Hematopoietic multipotent progenitor cell treated with erythropoietin and hydrocortisone succinate and interleukin-3 and kit ligand, for 15 days (in vitro differentiated cells): ENCODE data around the gene CNNM1.

Experiments
- DNase-seq: peaks from one replicate; pipeline ENCODE4 v3.0.0-alpha.2; 2015; ENCODE audit warnings: low spot score

Gene CNNM1

GRCh38 chr10:99329304-99329553 lies at the start of gene CNNM1:
CNNM1 (plus strand) TSS chr10:99329356; CDS start chr10:99329388, 32 bp downstream.
- no peak for DNase-seq

DNA sequence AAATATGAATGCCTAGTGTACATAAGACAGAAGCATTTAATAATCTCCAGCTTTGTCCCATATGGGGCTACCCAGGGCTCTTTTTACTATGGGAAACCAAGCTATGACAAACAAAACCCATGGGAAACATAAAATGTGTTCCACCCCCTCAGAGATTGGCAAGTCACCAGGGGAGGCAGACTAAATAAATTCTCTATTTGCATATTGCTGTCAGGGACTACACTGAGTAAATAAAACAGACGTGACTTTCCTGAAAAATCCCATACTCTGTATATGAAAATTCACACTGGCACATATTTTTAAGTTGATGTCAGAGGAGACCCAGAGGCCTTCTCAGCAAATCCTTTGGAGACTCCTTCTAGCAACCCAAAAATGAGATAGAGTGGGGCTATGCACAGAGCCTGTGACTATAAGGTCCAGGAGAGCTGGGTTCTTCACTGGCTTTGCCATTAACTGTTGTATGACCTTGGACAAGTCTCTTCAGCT lies 49.5 kb upstream of the CNNM1 start:
- no peak for DNase-seq

DNA sequence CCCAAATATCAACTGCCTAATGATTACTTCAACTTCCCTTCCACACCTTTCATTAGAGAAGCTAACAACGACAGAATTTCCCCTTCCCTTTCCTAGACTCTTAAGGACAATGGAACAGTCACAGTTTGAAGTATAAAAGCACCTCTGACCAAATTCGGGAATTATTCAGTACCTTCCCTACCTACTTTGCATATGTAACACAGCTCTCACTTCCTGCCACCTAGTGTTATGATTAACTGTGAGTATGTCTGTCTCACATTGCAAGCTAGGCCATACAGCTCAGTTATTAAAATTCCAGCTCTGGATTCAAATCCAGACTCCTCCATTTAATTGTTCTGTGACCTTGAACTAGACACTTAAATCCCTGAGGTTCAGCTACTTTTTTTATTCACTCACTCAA lies 48.7 kb upstream of the CNNM1 start:
- DNase-seq: no peak

- no peak for DNase-seq
These were observed 43.3 kb upstream of the CNNM1 start for GRCh38 chr10:99285881-99286280.

- no peak for DNase-seq
These were observed 38.9 kb upstream of the CNNM1 start for GRCh38 chr10:99290306-99290705.

DNA sequence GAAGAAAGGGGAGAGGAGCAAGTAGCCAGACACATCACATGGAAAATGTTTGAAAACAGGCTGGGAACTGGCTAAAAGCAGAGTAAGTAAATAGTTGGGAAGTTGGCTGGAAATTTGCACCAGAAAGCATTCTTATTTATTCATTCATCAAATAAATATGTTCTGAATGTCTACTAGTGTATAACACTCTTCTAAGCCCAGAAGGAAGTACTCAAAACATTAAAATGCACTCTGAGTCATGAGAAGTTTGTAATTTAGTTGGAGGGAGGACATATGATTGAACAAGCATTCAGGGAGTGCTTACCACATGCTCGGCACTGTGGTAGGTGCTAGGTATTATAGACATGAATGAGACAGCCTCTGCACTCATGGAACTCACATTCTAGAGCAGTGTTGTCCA lies 37.0 kb upstream of the CNNM1 start:
- no peak for DNase-seq

DNA sequence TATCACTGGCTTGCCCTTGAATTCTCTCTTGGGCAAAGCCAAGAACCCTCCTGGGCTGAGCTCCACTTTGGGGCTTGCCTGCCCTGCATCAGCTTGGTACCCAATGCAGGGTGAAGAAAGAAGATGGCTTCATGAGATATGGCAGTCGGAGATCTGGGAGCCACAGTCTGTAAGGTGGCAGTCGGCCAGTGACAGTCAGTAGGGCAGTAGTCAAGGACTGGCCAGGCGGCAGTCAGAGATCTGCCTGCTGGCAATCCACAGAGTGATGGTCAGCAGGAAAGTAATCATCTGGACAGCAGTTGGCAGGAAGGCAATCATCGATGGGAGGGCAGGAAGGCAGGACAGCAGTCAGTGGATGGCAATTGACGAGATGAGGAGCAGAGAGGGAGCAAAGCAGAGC lies 32.6 kb upstream of the CNNM1 start:
- no peak for DNase-seq

GRCh38 chr10:99297033-99297432 lies 32.1 kb upstream of the CNNM1 start:
- no peak for DNase-seq

- DNase-seq: no peak
These were observed 25.0 kb upstream of the CNNM1 start for GRCh38 chr10:99303899-99304861.

- no peak for DNase-seq
These were observed 24.3 kb upstream of the CNNM1 start for GRCh38 chr10:99304862-99305229.

- no peak for DNase-seq
These were observed 16.7 kb upstream of the CNNM1 start for GRCh38 chr10:99312501-99312900.

DNA sequence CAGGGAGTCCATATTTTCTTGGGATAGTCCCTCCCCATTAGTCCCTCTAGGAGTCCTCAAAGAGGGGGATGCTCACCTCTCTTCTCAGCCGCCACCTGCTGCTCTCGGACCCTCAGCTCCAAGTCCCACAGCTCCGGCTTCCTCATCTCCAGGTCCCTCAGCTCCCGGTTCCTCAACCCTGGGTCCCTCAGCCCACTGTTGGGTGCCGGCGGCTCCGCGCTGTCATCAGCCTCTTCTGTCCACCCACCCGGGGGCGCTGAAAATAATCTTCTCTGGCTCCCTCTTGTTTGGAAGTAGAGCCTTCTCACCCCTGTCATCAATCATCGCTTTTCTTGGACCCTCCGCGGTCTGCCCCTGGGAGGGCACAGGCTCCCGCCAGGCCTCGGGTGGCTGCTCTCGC lies 13.3 kb upstream of the CNNM1 start:
- DNase-seq: no peak

DNA sequence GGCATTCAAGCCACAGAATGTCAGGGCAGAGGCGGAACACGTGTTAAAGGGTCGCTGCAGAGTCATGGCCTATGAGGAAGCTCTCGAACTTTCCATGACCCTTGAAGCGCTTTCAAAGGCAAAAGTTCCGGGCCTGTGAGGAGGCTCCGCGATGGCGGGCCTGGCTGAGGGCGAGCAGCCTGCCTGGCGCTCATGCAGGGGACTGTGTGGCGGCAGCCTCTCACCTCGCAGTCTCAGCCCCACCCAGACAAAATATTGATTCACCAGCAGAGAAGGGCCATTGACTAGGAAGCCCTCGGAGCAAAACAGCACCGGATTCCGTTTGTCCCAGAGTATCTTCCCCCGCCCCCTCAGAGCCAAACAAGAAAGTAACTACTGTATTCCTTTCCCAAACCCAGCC lies 12.8 kb upstream of the CNNM1 start:
- DNase-seq: no peak

GRCh38 chr10:99318048-99318447 lies 11.1 kb upstream of the CNNM1 start:
- no peak for DNase-seq

- no peak for DNase-seq
These were observed 10.7 kb upstream of the CNNM1 start for GRCh38 chr10:99318475-99318874.

DNA sequence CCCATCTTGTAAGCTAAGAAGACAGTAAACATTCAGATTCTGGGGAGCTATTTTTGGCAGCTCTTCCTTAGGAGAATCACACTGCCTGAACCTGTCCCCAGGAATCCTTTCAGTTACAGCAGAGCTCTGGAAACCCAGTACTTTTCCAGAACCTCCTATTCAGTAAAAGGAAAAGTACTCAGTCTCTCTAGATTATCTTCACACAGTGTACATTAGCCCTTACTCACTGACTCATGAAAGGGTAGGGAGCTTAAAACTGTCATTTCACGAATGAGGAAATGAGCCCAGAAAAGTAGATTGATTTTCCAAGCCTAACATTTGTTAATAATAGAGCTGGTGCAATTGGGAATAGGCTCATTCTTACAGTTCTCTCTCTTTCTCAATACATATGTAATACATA lies 3.9 kb upstream of the CNNM1 start:
- no peak for DNase-seq

DNA sequence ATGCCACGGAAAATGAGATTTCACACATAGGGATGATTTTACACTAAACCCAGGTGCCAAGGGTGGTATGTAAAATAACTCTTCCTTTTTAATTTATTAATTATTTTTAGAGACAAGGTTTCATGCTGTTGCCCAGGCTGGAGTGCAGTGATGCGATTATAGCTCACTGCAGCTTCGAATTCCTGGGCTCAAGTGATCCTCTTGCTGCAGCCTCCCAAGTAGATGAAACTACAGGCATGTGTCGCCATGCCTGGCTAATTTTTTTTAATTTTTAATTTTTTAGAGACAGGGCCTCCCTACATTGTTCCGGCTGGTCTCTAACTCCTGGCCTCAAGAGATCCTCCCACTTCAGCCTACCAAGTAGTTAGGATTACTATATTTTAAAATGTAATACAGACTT lies 2.3 kb upstream of the CNNM1 start:
- DNase-seq: no peak

DNA sequence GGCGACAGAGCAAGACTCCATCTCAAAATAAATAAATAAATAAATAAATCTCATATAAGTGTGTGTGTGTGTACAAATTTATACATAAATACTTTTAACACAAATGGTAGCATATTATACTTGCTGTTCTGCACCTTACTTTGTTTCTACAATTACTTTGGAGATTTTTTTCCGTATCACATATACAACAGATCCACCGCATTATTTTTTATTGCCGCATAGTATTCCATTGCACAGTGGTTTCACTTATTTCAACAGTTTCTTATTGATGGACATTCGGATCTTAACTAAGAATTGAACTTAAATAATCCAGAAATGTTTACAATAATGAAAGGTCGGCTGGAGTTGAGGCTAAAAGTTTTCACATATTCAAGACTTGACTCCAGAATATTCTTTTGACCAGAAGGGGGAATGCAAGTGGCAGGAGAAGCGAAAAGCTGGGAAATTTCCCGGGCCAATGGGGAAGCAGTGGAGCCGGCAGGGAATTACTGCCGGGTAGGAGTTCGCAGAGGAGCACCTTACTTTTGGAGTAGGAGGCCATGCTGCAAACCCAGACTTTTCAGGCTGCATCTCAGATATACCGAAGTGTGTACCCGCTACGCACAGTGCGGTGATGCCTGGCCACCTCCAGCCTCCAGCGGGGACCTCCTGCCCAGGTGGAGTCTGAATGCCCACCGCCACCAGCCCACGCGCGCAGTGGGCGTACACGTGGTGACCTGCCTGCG lies 415 bp upstream of the CNNM1 start:
- DNase-seq: no peak

- DNase-seq: no peak
These were observed 594 bp downstream of the CNNM1 start for GRCh38 chr10:99329554-99330346.

DNA sequence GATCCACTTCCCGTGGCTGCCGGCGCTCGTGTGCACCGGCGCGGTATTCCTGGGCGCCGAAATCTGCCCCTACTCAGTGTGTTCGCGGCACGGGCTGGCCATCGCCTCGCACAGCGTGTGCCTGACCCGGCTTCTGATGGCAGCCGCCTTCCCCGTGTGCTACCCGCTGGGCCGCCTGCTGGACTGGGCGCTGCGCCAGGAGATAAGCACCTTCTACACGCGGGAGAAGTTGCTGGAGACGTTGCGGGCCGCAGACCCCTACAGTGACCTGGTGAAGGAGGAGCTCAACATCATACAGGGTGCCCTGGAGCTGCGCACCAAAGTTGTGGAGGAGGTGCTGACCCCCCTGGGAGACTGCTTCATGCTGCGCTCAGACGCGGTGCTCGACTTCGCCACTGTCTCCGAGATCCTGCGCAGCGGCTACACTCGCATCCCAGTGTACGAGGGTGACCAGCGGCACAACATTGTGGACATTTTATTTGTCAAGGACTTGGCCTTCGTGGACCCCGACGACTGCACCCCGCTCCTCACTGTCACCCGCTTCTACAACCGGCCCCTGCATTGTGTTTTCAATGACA lies 1.3 kb downstream of the CNNM1 start:
- peak; percentile 7 for DNase-seq

DNA sequence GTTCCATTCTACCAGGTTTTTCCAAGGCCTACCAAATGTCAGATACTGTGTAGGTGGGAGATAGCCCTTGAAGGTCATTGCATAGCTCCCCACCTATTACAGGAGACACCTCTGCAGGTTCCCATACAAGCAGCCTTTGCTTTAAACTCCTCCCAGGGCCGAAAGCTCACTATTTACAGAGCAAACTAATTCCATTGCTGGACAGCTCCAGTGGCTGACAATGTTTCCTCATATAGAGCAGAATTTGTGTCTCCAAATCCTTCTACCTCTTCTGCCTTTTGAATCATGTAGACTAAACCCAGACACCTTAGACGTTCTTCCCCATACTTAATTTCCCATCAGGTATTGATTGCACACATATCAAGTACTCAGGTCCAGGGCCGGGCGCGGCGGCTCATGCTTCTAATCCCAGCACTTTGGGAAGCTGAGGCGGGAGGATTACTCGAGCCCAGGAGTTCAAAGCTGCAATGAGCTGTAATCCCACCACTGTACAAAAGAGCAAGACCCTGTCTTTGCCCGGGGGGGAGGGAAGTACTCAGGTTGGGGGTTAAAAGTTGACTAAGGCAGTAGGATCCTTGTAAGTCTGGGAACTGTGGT lies 2.1 kb downstream of the CNNM1 start:
- DNase-seq: no peak

GRCh38 chr10:99337311-99337811 lies 8.2 kb downstream of the CNNM1 start:
- no peak for DNase-seq
